Keratinocyte (primary cell): Measurements from ENCODE around the gene DNALI1.

Source experiments
- CTCF ChIP-seq, 3 experiments: IDR thresholded peaks in 1 of 3; conservative IDR thresholded peaks in 1 of 3; optimal IDR thresholded peaks in 1 of 3; 2 replicates in 2 of 3; 3 replicates in 1 of 3; pipeline versions ENCODE3 to v1.5.1; 2011; ENCODE audit warnings: low read length in 3 of 3, mild to moderate bottlenecking in 3 of 3, moderate library complexity in 2 of 3, control low read depth in 1 of 3, inconsistent platforms in 1 of 3; ENCODE audit not compliant: insufficient read depth in 2 of 3; ENCODE audit errors: extremely low read depth in 1 of 3
- EZH2 ChIP-seq: IDR thresholded peaks from one replicate; pipeline ENCODE4 v1.6.1; 2012; ENCODE audit warnings: inconsistent platforms, mild to moderate bottlenecking, low read length, moderate library complexity

- no peak for TF ChIP-seq EZH2
- TF ChIP-seq CTCF (optimal IDR thresholded peaks at IDR 0.05 in 1 of 3, IDR thresholded peaks at IDR 0.05 in 1 of 3, conservative IDR thresholded peaks at IDR 0.05 in 1 of 3; ENCODE audit: extremely low read depth in 1 of 3, insufficient read depth in 2 of 3, low read length in 3 of 3): peak in 2 of 3 experiments; percentile 19 to 37
Measured at GRCh38 chr1:37605061-37605650, 48.4 kb downstream of the DNALI1 start.
